IPS-NIHi7 (cell line): Measurements from ENCODE around the gene LSM2.
"Not testable (repeated sequence)": the region's sequence is repeated elsewhere in the genome, so short reads cannot be mapped to it uniquely, and the experiment has no call there.

Source experiments
- DNase-seq: peaks from one replicate; pipeline ENCODE4 v3.0.0; 2012; ENCODE audit warnings: mixed read lengths; ENCODE audit errors: extremely low spot score

LSM2 gene

GRCh38 chr6:31827286-31828079 is 20.7 kb upstream of the LSM2 start, which contains the start of gene HSPA1B:
Gene HSPA1B (plus strand): TSS chr6:31827738. CDS start chr6:31827951, 213 bp downstream.
- DNase-seq: peak; percentile 97

GRCh38 chr6:31826793-31827285 is 20.1 kb upstream of the LSM2 start:
- DNase-seq: peak; percentile 42

- no peak for DNase-seq
Observed at GRCh38 chr6:31825553-31825952, 18.8 kb upstream of the LSM2 start.

- not testable (repeated sequence) for DNase-seq
Observed at GRCh38 chr6:31823592-31824196, 16.9 kb upstream of the LSM2 start.

GRCh38 chr6:31822036-31822821 is 15.5 kb upstream of the LSM2 start:
- DNase-seq: peak; percentile 61

GRCh38 chr6:31821301-31822035 is 14.7 kb upstream of the LSM2 start:
- peak; percentile 55 for DNase-seq

GRCh38 chr6:31820399-31820798 is 13.6 kb upstream of the LSM2 start:
- DNase-seq: not testable (repeated sequence)

- DNase-seq: no peak
Observed at GRCh38 chr6:31819871-31820299, 13.1 kb upstream of the LSM2 start.

GRCh38 chr6:31817929-31818511 is 11.3 kb upstream of the LSM2 start:
- DNase-seq: not testable (repeated sequence)

GRCh38 chr6:31817133-31817928 is 10.6 kb upstream of the LSM2 start:
- not testable (repeated sequence) for DNase-seq

GRCh38 chr6:31815025-31815838 is 8.5 kb upstream of the LSM2 start, which contains the start of the genes HSPA1A and HSPA1L:
Gene HSPA1A (plus strand): TSS chr6:31815543. CDS start chr6:31815757, 214 bp downstream.
Gene HSPA1L (minus strand): TSS chr6:31815283. CDS start chr6:31811972, 3,311 bp downstream.
- peak; percentile 79 for DNase-seq

- DNase-seq: peak; percentile 87
Observed at GRCh38 chr6:31814677-31815024, 7.9 kb upstream of the LSM2 start.

- no peak for DNase-seq
Observed at GRCh38 chr6:31813465-31813849, 6.7 kb upstream of the LSM2 start.

- DNase-seq: no peak
Observed at GRCh38 chr6:31811645-31812044, 4.9 kb upstream of the LSM2 start.

GRCh38 chr6:31808599-31808998 is 1.8 kb upstream of the LSM2 start:
- DNase-seq: not testable (repeated sequence)

- DNase-seq: no peak
Observed at GRCh38 chr6:31805939-31806469, 762 bp downstream of the LSM2 start.

GRCh38 chr6:31801031-31801927 is 5.5 kb downstream of the LSM2 start:
- not testable (repeated sequence) for DNase-seq

GRCh38 chr6:31799781-31800180 is 7.0 kb downstream of the LSM2 start:
- no peak for DNase-seq
